Naive thymus-derived CD4-positive, alpha-beta T cell (primary cell): ENCODE results near the gene TLK2. TPM values are rescaled to one million over a fixed set of nuclear protein-coding genes. Genes with fewer than 3 reads are reported as not detected.
"Not testable (repeated sequence)": the region's sequence is repeated elsewhere in the genome, so short reads cannot be mapped to it uniquely, and the experiment has no call there.

Experiments
- ATAC-seq: fragments of 150-1000 bp; cut with Tn5 transposase; 2 replicates; pipeline ENCODE4 v1.10.0; 2021; ENCODE audit warnings: mild to moderate bottlenecking, moderate library complexity
- CTCF ChIA-PET: fragments of 350-600 bp; sonication (Branson Sonifier 250); formaldehyde crosslinking; loops from one replicate; lab custom pipeline; 2021; ENCODE audit warnings: antibody characterized with exemption; lab: Charles Lee
- POLR2A ChIA-PET: fragments of 350-600 bp; sonication (Branson Sonifier 250); formaldehyde crosslinking; loops from one replicate; lab custom pipeline; 2021; ENCODE audit warnings: antibody characterized with exemption, inconsistent platforms; lab: Charles Lee
- DNase-seq, 9 donors: peaks; one replicate each; pipeline versions ENCODE4 v3.0.0 to v3.0.0-alpha.2; 2020 to 2022; ENCODE audit warnings: mixed read lengths in 1 of 9
- H3K27ac ChIP-seq: one replicate; pipeline ENCODE4 v1.7.0; 2013; ENCODE audit warnings: mild to moderate bottlenecking, low read depth, low read length, moderate library complexity
- H3K27me3 ChIP-seq, 2 donors: one replicate each; pipeline ENCODE4 v1.7.0; 2013; ENCODE audit warnings: low read length in 2 of 2, mild to moderate bottlenecking in 2 of 2, moderate library complexity in 2 of 2; ENCODE audit not compliant: control insufficient read depth in 2 of 2, insufficient read depth in 2 of 2
- H3K36me3 ChIP-seq, 3 experiments: 1 replicate in 2 of 3; 2 replicates in 1 of 3; pipeline ENCODE4 v1.7.0; 2013; ENCODE audit warnings: low read length in 3 of 3, mild to moderate bottlenecking in 3 of 3, moderate library complexity in 1 of 3; ENCODE audit not compliant: insufficient read depth in 3 of 3, control insufficient read depth in 2 of 3
- H3K4me1 ChIP-seq, 2 donors: one replicate each; pipeline ENCODE4 v1.7.0; 2013; ENCODE audit warnings: low read length in 2 of 2, mild to moderate bottlenecking in 2 of 2, moderate library complexity in 1 of 2; ENCODE audit not compliant: control insufficient read depth in 2 of 2, insufficient read depth in 2 of 2
- H3K4me3 ChIP-seq: 2 replicates; pipeline ENCODE4 v1.7.0; 2013; ENCODE audit warnings: mild to moderate bottlenecking, low read length
- H3K9me3 ChIP-seq, 3 experiments: 1 replicate in 2 of 3; 2 replicates in 1 of 3; pipeline ENCODE4 v1.7.0; 2013; ENCODE audit warnings: low read length in 3 of 3; ENCODE audit not compliant: control insufficient read depth in 2 of 3
- H3K27ac Mint-ChIP-seq, 9 donors: one replicate each; pipeline ENCODE4 v1.8.0; 2020 to 2022; ENCODE audit warnings: mixed read lengths in 9 of 9, mild to moderate bottlenecking in 8 of 9, moderate library complexity in 5 of 9, inconsistent platforms in 2 of 9
- H3K27me3 Mint-ChIP-seq, 5 donors: one replicate each; pipeline ENCODE4 v1.8.0; 2021 to 2022; ENCODE audit warnings: mixed read lengths in 5 of 5, mild to moderate bottlenecking in 1 of 5
- H3K36me3 Mint-ChIP-seq, 5 donors: one replicate each; pipeline ENCODE4 v1.8.0; 2020 to 2022; ENCODE audit warnings: mixed read lengths in 5 of 5, mild to moderate bottlenecking in 3 of 5, inconsistent platforms in 1 of 5
- H3K4me1 Mint-ChIP-seq, 7 donors: one replicate each; pipeline ENCODE4 v1.8.0; 2020 to 2022; ENCODE audit warnings: mixed read lengths in 7 of 7, mild to moderate bottlenecking in 3 of 7, inconsistent platforms in 1 of 7
- H3K4me3 Mint-ChIP-seq, 10 donors: one replicate each; pipeline ENCODE4 v1.8.0; 2020 to 2022; ENCODE audit warnings: mild to moderate bottlenecking in 10 of 10, mixed read lengths in 10 of 10, moderate library complexity in 6 of 10, inconsistent platforms in 2 of 10
- H3K9me3 Mint-ChIP-seq, 11 donors: one replicate each; pipeline ENCODE4 v1.8.0; 2020 to 2022; ENCODE audit warnings: mixed read lengths in 11 of 11, mild to moderate bottlenecking in 4 of 11, inconsistent platforms in 1 of 11, moderate library complexity in 1 of 11
- intact Hi-C, 2 donors: fragments of 100-400 bp; cut with micrococcal nuclease; formaldehyde crosslinking; loops; one replicate each; pipeline ENCODE4 v1.15.1; 2023
- polyA plus RNA-seq, 2 donors: library from polyadenylated mRNA; unstranded; fragments of 300-500 nt; fragmentation: Illumina TruSeq; gene quantifications; one replicate each; pipeline ENCODE4 v1.2.3, GENCODE V29; 2021
- total RNA-seq, 6 experiments: library from RNA in 5 of 6; stranded (reverse) in 5 of 6; gene quantifications; 1 replicate in 5 of 6; 2 replicates in 1 of 6; pipeline ENCODE4 v1.2.3 and lab custom pipeline; 2021 to 2026

The TLK2 gene
- total and polyA plus RNA-seq, 7 experiments from 2014 or later, result 7.6 to 84.8 (median 64.5) TPM

DNA sequence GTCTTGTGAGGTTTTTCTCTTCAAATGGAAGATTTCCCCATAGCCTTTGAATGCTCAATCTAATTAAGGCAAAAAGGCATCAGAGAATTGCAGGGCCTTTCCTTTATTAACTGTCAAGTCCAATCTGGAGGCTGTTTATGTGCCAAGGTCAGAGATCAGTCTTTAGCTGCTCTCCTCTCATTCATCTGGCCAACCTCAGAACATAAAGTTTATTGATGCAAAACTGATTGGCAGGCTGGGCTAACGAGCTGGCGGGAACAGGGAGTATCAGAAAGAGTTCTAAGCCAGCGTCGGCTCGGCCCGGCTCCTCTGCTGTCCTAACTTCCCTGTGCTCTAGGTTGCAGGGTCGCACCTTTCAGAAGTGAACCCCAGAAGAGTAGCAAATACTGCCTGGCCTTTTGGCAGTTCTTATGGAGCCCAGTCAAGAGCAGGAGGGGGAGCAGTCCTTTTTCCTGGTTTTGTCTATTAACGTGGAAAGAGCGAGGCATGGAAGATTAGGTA is 7.2 kb upstream of the TLK2 start:
- H3K36me3 ChIP-seq, ATAC-seq, H3K4me3 Mint-ChIP-seq, H3K36me3 Mint-ChIP-seq, H3K27me3 Mint-ChIP-seq, CTCF ChIA-PET, H3K27me3 ChIP-seq, H3K9me3 Mint-ChIP-seq, DNase-seq, H3K4me3 ChIP-seq, intact Hi-C loops, H3K27ac ChIP-seq, H3K4me1 ChIP-seq, POLR2A ChIA-PET, H3K9me3 ChIP-seq: not testable (repeated sequence)
- peak overlapping the region in 1 of 9 donors; percentile 39 for H3K27ac Mint-ChIP-seq
- peaks cover 0 to 10% (median 6%) of the 10 kb centered on the region in 7 donors for H3K4me1 Mint-ChIP-seq

- H3K36me3 ChIP-seq, H3K27ac Mint-ChIP-seq, H3K4me3 Mint-ChIP-seq, intact Hi-C loops, H3K36me3 Mint-ChIP-seq, ATAC-seq, H3K9me3 Mint-ChIP-seq, H3K9me3 ChIP-seq, H3K4me1 ChIP-seq, H3K27me3 Mint-ChIP-seq, H3K27ac ChIP-seq, H3K4me3 ChIP-seq, H3K27me3 ChIP-seq, DNase-seq: not testable (repeated sequence)
- CTCF ChIA-PET, result interaction anchor here (1.3 kb wide), 1 partner anchor 51 kb away, joined by 3 read pairs; no protein-coding TSS in a partner anchor
- POLR2A ChIA-PET, result interaction anchor here (0.6 kb wide), 1 partner anchor 74 kb away, joined by 3 read pairs; no protein-coding TSS in a partner anchor
- peaks cover 5 to 22% (median 13%) of the 10 kb centered on the region in 7 donors for H3K4me1 Mint-ChIP-seq
Measured at GRCh38 chr17:62473030-62473982, 5.3 kb upstream of the TLK2 start.

DNA sequence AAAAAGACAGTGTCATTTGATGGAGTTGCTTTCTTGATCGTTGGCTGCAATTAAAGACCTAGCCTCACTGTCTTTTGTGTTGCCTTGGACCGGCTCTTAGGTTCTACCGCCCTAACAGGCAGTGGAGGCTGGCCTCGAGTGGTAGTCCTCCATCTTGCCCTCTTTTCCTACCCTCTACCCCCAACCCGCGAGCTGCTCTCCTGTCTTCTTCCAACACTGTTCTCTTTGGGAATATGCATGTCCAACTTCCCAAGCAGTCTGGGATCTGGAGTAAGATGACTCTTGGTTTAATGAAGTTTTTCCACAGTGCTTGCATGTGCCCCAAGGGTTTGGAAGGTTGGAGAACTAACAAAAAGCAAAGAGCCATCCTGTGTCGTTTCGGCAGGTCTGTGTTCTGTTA is 1.5 kb upstream of the TLK2 start:
- H3K9me3 Mint-ChIP-seq, POLR2A ChIA-PET, H3K9me3 ChIP-seq, H3K27me3 ChIP-seq, H3K36me3 ChIP-seq, ATAC-seq, H3K36me3 Mint-ChIP-seq, CTCF ChIA-PET, H3K27me3 Mint-ChIP-seq, H3K4me1 ChIP-seq: not testable (repeated sequence)
- Histone ChIP-seq H3K4me3 (peak overlapping the region; percentile 34), H3K27ac (peak overlapping the region; percentile 73)
- Mint-ChIP-seq H3K27ac (peak overlapping the region; percentile 74 to 92 (median 85)), H3K4me3 (peak overlapping the region; percentile 67 to 90 (median 83)), H3K4me1 (peaks cover 17 to 35% (median 30%) of the 10 kb centered on the region in 7 donors)
- intact Hi-C loops, result loop anchor here in 1 of 2 donors (5.0 kb wide), 1 partner anchor 1800 kb away; the partner anchor contains the start of gene BCAS3
- peak in 1 of 9 donors; percentile 11 for DNase-seq

DNA sequence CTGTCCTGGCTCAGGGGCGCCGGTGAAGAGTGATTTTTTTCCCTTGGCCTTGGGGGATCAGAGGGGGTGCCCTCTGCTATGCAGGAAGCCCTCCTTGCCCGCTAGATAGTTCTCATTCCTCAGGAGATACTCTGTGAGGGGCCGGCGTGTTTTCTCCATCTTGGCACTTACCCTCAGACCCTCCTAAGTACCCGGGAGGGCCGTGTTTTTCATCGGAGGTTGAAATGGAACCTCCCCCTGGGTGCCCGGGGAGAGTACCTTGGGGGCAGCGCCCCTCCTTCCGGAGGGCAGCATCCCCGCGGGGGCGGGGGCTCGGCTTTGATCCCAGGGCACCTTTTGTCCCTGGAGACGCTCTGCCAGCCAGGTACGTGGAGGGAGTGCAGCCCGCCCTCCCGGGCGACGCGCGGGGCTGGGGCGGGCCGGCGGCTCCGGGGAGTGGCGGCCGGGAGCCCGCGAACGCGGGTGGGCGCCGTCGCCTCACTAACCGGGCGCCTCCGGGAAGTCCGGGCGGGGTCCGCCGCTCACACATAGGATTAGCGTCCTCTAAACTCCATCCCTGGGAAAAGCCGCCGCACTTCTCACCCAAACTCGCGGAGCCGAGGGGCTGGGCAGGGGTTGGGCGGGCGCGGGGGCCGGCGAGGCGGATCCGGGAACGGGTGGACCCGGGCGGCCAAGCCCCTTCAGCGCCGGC is 762 bp upstream of the TLK2 start:
- H3K4me1 Mint-ChIP-seq, result peaks cover 19 to 43% (median 35%) of the 10 kb centered on the region in 7 donors
- CTCF ChIA-PET, result not testable (repeated sequence)

DNA sequence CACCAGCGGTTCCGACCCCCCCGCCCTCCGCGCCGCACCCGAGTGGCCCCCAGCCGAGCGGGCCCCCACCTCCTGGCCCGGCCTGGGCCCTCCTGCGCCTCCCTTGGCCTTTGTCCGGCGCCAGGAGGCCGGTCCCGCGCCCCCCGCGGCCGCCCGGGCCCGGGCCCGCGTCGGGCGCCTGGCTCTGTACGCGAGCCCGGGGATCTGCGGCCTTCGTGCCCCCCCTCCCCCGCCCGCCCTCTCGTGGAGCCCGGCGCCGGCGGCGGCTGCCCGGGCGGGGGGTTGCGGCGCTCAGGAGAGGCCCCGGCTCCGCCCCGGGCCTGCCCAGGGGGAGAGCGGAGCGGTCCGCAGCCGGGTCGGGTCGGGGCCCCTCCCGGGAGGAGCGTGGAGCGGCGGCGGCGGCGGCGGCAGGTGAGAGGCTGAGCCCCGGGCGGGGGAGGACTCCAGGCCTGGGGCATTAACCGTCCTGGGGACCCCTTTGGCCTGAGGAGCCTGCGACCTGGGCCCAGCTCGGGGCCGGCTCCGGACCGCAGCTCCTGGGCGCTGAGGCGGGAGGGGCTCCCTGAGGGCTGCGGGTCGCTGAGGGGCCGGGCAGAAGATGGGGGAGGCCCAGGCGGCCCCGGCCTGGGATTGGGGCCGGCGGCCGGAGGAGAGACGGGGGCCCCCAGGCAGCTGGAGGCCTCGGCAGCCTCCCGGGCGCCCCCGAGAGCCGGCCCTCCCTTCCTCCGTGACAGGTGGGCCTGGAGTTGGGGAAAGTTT is 434 bp downstream of the TLK2 start:
- H3K27me3 ChIP-seq, H3K9me3 ChIP-seq, H3K9me3 Mint-ChIP-seq, H3K4me1 ChIP-seq, H3K36me3 ChIP-seq, POLR2A ChIA-PET, H3K27me3 Mint-ChIP-seq, CTCF ChIA-PET: not testable (repeated sequence)
- Histone ChIP-seq H3K4me3 (peak overlapping the region; percentile 20), H3K27ac (peak overlapping the region; percentile 90)
- peak overlapping the region in 7 of 9 donors; percentile 90 to 96 (median 94) for H3K27ac Mint-ChIP-seq
- ATAC-seq (peak; percentile 60), DNase-seq (peak in 6 of 9 donors; percentile 47 to 66 (median 58))
- H3K36me3 Mint-ChIP-seq, result peaks cover 0 to 11% (median 0%) of the 10 kb centered on the region in 5 donors
- intact Hi-C loops, result loop anchor here (1.0 to 5.0 kb wide), 5 partner anchors 56 to 1802 kb away; partner anchors contain the start of genes METTL2A (in 2 of the 2), BCAS3 (in 1 of the 2) and MED13 (in 1 of the 2)
- peaks cover 23 to 53% (median 43%) of the 10 kb centered on the region in 7 donors for H3K4me1 Mint-ChIP-seq
- H3K4me3 Mint-ChIP-seq, result peak overlapping the region; percentile 42 to 95 (median 91)

More for the DNA sequence above, 762 bp upstream of the TLK2 start:
- intact Hi-C loops, result loop anchor here (1.0 to 5.0 kb wide), 5 partner anchors 55 to 1801 kb away; partner anchors contain the start of genes METTL2A (in 2 of the 2), BCAS3 (in 1 of the 2) and MED13 (in 1 of the 2)
- H3K27me3 Mint-ChIP-seq, POLR2A ChIA-PET, H3K36me3 ChIP-seq, H3K4me1 ChIP-seq, H3K36me3 Mint-ChIP-seq, H3K9me3 Mint-ChIP-seq, H3K9me3 ChIP-seq, H3K27me3 ChIP-seq: not testable (repeated sequence)
- Mint-ChIP-seq H3K27ac (peak overlapping the region; percentile 74 to 92 (median 85)), H3K4me3 (peak overlapping the region; percentile 67 to 90 (median 83))
- peak; percentile 31 to 53 (median 40) for DNase-seq
- Histone ChIP-seq H3K27ac (peak overlapping the region; percentile 73), H3K4me3 (peak overlapping the region; percentile 34)
- peak; percentile 55 for ATAC-seq
